GM19397 (cell line): ENCODE results near the gene FGFR4.

ENCODE experiments used
- ATAC-seq: cut with Tn5 transposase; IDR thresholded peaks from one replicate; pipeline ENCODE4 v1.9.1; 2021; ENCODE audit warnings: mild to moderate bottlenecking, moderate library complexity; ENCODE audit not compliant: unreplicated experiment

Gene FGFR4

GRCh38 chr5:177084175-177084574, 2.5 kb upstream of the FGFR4 start:
- no peak for ATAC-seq

- no peak for ATAC-seq
These were observed 596 bp upstream of the FGFR4 start for GRCh38 chr5:177085985-177086653.

GRCh38 chr5:177087398-177088005, 787 bp downstream of the FGFR4 start:
- no peak for ATAC-seq

- no peak for ATAC-seq
These were observed 2.4 kb downstream of the FGFR4 start for GRCh38 chr5:177089127-177089526.

- no peak for ATAC-seq
These were observed 3.3 kb downstream of the FGFR4 start for GRCh38 chr5:177089825-177090641.

- ATAC-seq: no peak
These were observed 4.1 kb downstream of the FGFR4 start for GRCh38 chr5:177090813-177091212.

- no peak for ATAC-seq
These were observed 4.5 kb downstream of the FGFR4 start for GRCh38 chr5:177091232-177091631.

GRCh38 chr5:177092178-177093081, 5.7 kb downstream of the FGFR4 start:
- ATAC-seq: no peak

GRCh38 chr5:177093082-177093712, 6.5 kb downstream of the FGFR4 start:
- ATAC-seq: no peak

GRCh38 chr5:177093803-177094202, 7.1 kb downstream of the FGFR4 start:
- no peak for ATAC-seq

- no peak for ATAC-seq
These were observed 7.7 kb downstream of the FGFR4 start for GRCh38 chr5:177094224-177095087.

GRCh38 chr5:177095088-177095669, 8.5 kb downstream of the FGFR4 start:
- ATAC-seq: no peak

- ATAC-seq: no peak
These were observed 9.7 kb downstream of the FGFR4 start for GRCh38 chr5:177096162-177097015.

GRCh38 chr5:177097016-177097985, 10.6 kb downstream of the FGFR4 start:
- no peak for ATAC-seq

- no peak for ATAC-seq
These were observed 11.4 kb downstream of the FGFR4 start for GRCh38 chr5:177098120-177098469.

- no peak for ATAC-seq
These were observed 11.9 kb downstream of the FGFR4 start for GRCh38 chr5:177098470-177099141.
